Esophagus muscularis mucosa (tissue), 3 donors: Measurements from ENCODE around the gene ADK.

ENCODE experiments used
- POLR2AphosphoS5 ChIP-seq, 2 donors: sonication (generic); formaldehyde crosslinking; IDR thresholded peaks; one replicate each; pipeline ENCODE4 v1.6.1; 2017; ENCODE audit warnings: antibody characterized with exemption in 2 of 2
- TF ChIP-seq, protein P1 (sequence below), 3 experiments: fragments of 200-600 bp in 2 of 3; fragments of 450-650 bp in 1 of 3; sonication (generic) in 2 of 3; IDR thresholded peaks; one replicate each; pipeline ENCODE4 v1.5.1; 2017 to 2019; ENCODE audit warnings: antibody characterized with exemption in 3 of 3, mild to moderate bottlenecking in 2 of 3, moderate library complexity in 1 of 3

- TF ChIP-seq, protein P1, sequence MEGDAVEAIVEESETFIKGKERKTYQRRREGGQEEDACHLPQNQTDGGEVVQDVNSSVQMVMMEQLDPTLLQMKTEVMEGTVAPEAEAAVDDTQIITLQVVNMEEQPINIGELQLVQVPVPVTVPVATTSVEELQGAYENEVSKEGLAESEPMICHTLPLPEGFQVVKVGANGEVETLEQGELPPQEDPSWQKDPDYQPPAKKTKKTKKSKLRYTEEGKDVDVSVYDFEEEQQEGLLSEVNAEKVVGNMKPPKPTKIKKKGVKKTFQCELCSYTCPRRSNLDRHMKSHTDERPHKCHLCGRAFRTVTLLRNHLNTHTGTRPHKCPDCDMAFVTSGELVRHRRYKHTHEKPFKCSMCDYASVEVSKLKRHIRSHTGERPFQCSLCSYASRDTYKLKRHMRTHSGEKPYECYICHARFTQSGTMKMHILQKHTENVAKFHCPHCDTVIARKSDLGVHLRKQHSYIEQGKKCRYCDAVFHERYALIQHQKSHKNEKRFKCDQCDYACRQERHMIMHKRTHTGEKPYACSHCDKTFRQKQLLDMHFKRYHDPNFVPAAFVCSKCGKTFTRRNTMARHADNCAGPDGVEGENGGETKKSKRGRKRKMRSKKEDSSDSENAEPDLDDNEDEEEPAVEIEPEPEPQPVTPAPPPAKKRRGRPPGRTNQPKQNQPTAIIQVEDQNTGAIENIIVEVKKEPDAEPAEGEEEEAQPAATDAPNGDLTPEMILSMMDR (IDR thresholded peaks at IDR 0.05), result no peak
- no peak for TF ChIP-seq POLR2AphosphoS5 (IDR thresholded peaks at IDR 0.05)
Observed at GRCh38 chr10:74380795-74381194, 229.8 kb downstream of the ADK start.
